ENCODE data around the gene RNF220.

GRCh38 chr1:44571712-44572571 is 166.9 kb downstream of the RNF220 start:
- TF ChIP-seq GATA2 (IDR thresholded peaks at IDR 0.05; ENCODE audit: low read depth, low read length), result no peak
- TF ChIP-seq GATA3 (IDR thresholded peaks at IDR 0.05; ENCODE audit: low read depth, low read length), result no peak

All from SH-SY5Y (cell line).